RPMI8226 (cell line): ENCODE data around the gene FNDC3B.
"Not testable (repeated sequence)": the region's sequence is repeated elsewhere in the genome, so short reads cannot be mapped to it uniquely, and the experiment has no call there.

Experiments used
- DNase-seq: peaks from one replicate; pipeline ENCODE4 v3.0.0-alpha.2; 2015

The FNDC3B gene

GRCh38 chr3:172354931-172355499 is 315.6 kb downstream of the FNDC3B start:
- no peak for DNase-seq

GRCh38 chr3:172355836-172356235 is 316.5 kb downstream of the FNDC3B start:
- DNase-seq = no peak

- no peak for DNase-seq
Measured at GRCh38 chr3:172356427-172356826, 317.0 kb downstream of the FNDC3B start.

- DNase-seq = no peak
Measured at GRCh38 chr3:172357850-172358754, 318.7 kb downstream of the FNDC3B start.

GRCh38 chr3:172359231-172359630 is 319.9 kb downstream of the FNDC3B start:
- DNase-seq = no peak

GRCh38 chr3:172359996-172360395 is 320.6 kb downstream of the FNDC3B start:
- DNase-seq = no peak

GRCh38 chr3:172362583-172362982 is 323.2 kb downstream of the FNDC3B start:
- no peak for DNase-seq

- no peak for DNase-seq
Measured at GRCh38 chr3:172364374-172365027, 325.1 kb downstream of the FNDC3B start.

GRCh38 chr3:172365028-172365567 is 325.7 kb downstream of the FNDC3B start:
- DNase-seq = no peak

- no peak for DNase-seq
Measured at GRCh38 chr3:172367205-172368105, 328.1 kb downstream of the FNDC3B start.

GRCh38 chr3:172368556-172368955 is 329.2 kb downstream of the FNDC3B start:
- DNase-seq = not testable (repeated sequence)

- no peak for DNase-seq
Measured at GRCh38 chr3:172369590-172370259, 330.3 kb downstream of the FNDC3B start.

- DNase-seq = no peak
Measured at GRCh38 chr3:172370419-172370818, 331.0 kb downstream of the FNDC3B start.

- no peak for DNase-seq
Measured at GRCh38 chr3:172371544-172371943, 332.2 kb downstream of the FNDC3B start.

- DNase-seq = no peak
Measured at GRCh38 chr3:172372895-172373294, 333.5 kb downstream of the FNDC3B start.

- DNase-seq = no peak
Measured at GRCh38 chr3:172373912-172374311, 334.5 kb downstream of the FNDC3B start.

GRCh38 chr3:172375206-172375850 is 335.9 kb downstream of the FNDC3B start:
- no peak for DNase-seq

- DNase-seq = no peak
Measured at GRCh38 chr3:172376402-172376801, 337.0 kb downstream of the FNDC3B start.

- no peak for DNase-seq
Measured at GRCh38 chr3:172376881-172377280, 337.5 kb downstream of the FNDC3B start.

GRCh38 chr3:172378439-172378838 is 339.1 kb downstream of the FNDC3B start:
- DNase-seq = no peak

- DNase-seq = no peak
Measured at GRCh38 chr3:172379372-172379771, 340.0 kb downstream of the FNDC3B start.
